ENCODE data around the gene HLA-A. TPM values are rescaled to one million over a fixed set of nuclear protein-coding genes. Genes with fewer than 3 reads are reported as not detected.

The HLA-A gene
- total RNA-seq, 4 donors from 2014 or later, result 354 to 771 (median 610) TPM

Small RNAs within 50 kb of the gene (small RNA-seq; reads per million reads assigned to genes)
- gene HLA-U, result not detected

Other genes with a start within 250 kb of the HLA-A start
- gene HLA-F, start 219.1 kb upstream of the HLA-A start, total RNA-seq, result 100 to 1,000 TPM in 1 of 4 donors, 10 to 100 TPM in 3; 44.0 to 211 (median 76.3) TPM
- not detected for gene HLA-G, start 114.7 kb upstream of the HLA-A start, total RNA-seq
- gene POLR1H, start 118.7 kb downstream of the HLA-A start, total RNA-seq, result 10 to 100 TPM; 22.5 to 39.2 (median 24.9) TPM
- gene PPP1R11, start 124.7 kb downstream of the HLA-A start, total RNA-seq, result 10 to 100 TPM; 27.9 to 38.4 (median 30.7) TPM
- 1 to 10 TPM in 1 of 4 donors, under 1 TPM in 3; 0.36 to 1.7 (median 0.71) TPM for gene RNF39, start 133.2 kb downstream of the HLA-A start, total RNA-seq
- not detected for gene TRIM31, start 170.6 kb downstream of the HLA-A start, total RNA-seq
- not detected for gene TRIM40, start 193.6 kb downstream of the HLA-A start, total RNA-seq
- gene TRIM10, start 218.7 kb downstream of the HLA-A start, total RNA-seq, result under 1 TPM in 1 of 4 donors, not detected in 3; 0.09 TPM
- gene TRIM15, start 221.0 kb downstream of the HLA-A start, total RNA-seq, result not detected